HG03469 (cell line): ENCODE results near the gene PDHX.
"Not testable (repeated sequence)": the region's sequence is repeated elsewhere in the genome, so short reads cannot be mapped to it uniquely, and the experiment has no call there.

ENCODE experiments used
- ATAC-seq: cut with Tn5 transposase; IDR thresholded peaks from one replicate; pipeline ENCODE4 v1.9.1; 2021; ENCODE audit warnings: mild to moderate bottlenecking, moderate library complexity, moderate number of reproducible peaks; ENCODE audit not compliant: unreplicated experiment

Gene PDHX

DNA sequence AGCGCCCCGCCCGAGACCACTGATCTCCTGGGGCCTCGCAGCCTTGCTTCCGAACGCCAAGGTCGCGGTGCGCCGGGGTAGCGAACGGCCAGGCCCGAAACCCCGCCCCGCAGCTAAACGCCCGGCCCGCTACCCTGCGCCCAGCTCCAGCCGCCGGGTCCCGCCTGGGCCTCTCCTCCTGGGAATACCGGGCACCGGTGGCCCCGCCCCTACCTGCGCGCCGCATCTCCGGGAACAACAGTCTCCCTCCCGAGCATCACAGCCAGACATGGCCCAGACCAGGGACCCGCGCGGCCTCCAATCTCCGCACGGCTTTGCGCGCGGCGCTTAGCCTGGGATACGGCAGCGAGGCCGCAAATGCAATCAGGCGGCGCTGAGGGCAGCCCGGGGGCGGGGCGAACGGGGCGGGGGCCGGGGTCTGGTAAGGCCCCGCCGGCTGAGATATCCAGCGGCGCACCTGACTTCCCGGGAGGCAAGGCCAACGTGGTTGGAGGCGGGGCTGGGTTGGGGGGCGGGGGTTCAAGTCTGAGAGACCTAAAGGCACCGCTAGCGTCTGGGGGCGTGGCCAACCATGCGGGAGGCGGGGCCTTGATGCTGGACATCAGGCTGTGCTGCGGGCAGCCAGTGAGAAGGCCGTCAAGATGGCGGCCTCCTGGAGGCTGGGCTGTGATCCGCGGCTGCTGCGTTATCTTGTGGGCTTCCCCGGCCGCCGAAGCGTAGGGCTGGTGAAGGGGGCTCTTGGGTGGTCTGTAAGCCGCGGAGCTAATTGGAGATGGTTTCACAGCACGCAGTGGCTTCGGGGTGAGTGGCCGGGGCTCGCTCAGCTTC is at the start of gene PDHX, which contains the start of gene APIP:
Gene PDHX, plus strand, starts transcription at position 604 of the 828 bp plus-strand sequence. Its CDS starts 38 bp downstream, at position 642.
Gene APIP, minus strand, starts transcription at position 365 of the 828 bp plus-strand sequence. Its CDS starts 95 bp downstream, at position 270.
- peak; percentile 83 for ATAC-seq

DNA sequence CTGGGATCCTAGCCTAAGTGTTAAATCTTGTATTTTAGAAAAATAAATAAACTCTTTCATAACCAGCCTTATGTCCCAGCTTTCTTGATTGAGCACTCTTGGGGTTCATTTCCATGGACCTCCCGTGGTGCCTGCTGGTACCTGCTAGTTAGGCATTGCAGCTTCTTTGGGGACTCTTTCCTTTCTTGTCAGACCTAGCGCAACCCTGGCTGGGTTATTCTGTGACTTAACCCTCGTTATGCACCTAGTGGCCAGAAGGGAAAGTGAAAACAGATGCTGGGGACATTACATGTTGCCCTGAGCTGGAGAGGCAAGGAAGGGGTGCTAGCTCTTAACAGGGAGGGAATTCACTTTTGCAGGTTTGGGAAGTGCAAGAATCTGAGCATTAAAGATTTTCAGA is 47.0 kb upstream of the PDHX start:
- no peak for ATAC-seq

DNA sequence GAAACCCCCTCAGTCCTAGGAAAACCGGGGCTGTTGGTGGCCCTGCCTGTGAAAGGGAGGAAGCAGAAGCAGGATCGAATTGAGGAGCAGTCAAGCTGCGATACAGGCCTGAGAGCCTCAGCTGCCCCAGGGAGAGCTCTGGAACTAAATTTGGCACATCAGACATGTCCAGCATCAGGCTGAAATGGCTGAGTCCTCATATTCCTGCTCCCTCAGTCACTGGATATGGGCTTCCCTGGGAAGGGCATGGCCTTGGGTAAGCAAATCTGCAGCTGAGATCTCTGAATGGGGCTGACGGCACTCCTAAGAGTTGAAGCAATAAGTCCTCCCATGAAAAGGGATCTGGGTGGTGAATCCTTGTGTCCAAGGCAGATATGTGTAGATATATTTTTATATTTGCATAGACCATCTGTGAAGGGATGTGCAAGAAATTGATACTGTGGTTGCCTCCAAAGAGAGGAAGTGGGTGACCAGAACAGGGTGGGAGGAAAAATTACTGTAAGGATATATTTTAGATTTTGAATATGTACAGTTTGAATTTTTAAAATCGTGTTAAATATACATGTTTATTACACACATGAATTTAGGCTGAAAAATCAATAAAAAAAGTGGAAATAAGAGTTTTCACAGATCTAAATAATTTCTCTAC is 45.7 kb upstream of the PDHX start:
- no peak for ATAC-seq

DNA sequence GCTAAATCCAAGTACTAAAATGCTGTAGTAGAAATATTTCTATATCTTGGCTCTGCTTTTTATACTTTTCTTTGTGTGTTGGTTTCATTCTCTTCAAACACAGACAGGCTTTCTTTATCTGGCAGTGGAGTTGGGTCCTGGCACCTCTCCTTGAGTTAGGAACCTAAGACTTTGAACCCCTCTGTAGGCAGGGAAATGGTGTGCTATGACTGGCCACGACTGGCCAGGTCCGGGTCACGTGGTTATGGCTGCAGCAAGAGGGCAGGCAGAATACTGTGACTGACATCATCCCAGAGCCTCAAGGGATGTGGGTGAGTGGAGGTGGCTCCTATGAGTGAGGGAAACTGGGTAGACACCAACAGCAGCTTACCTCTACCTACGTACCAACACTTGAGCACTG is 42.2 kb upstream of the PDHX start:
- no peak for ATAC-seq

DNA sequence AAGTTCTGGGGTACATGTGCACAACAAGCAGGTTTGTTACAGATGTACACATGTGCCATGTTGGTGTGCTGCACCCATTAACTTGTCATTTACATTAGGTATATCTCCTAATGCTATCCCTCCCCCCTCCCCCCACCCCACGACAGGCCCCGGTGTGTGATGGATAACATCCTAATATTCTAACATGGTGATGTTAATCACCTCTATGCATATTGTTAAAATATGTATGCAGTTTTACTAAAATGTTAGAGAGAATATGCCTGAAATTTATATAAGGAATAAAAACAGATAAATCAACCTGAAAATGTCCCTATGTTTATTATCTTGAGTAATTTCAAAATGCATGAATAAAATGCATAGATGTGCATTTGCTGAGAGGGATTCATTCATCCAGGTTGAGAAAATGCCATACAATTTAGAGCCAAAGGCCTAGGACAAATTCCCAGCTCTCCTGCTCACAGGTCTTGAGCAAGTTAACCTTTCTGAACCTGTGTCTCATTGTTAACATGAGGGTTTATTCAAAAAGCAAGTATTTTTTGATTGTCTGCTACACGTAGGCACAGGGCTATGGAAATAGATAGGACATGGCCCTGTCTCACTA is 38.9 kb upstream of the PDHX start:
- ATAC-seq = no peak

DNA sequence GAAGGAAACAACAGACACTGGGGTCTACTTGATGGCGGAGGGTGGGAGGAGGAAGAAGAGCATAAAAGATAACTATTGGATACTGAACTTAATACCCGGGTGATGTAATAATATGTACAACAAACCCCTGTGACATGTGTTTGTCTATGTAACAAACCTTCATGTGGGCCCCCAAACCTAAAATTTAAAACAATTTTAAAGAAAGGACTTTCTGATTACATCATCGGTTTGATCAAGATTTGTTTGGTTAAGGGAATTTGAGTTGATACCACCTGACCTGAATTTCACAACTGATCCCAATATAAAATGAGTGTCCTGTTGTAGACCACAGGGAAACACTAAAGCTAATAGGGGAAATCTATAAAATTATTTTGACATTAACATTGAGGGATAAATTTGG is 34.5 kb upstream of the PDHX start:
- no peak for ATAC-seq

DNA sequence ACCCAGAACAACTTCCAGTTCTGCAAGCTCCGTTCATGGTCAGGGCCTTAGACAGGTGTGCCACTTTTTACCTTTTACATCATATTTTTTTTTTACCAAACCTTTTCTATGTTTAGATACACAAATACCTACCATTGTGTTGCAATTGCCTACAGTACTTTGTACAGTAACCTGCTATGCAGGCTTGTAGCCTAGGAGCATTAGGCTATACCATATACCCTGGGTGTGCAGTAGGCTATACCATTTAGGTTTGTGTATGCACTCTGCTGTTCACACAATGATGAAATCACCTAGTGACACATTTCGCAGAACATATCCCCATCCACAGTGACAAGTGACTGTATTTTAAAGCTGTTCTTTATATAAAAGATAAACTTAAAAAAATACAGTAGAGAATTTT is 29.8 kb upstream of the PDHX start:
- no peak for ATAC-seq

DNA sequence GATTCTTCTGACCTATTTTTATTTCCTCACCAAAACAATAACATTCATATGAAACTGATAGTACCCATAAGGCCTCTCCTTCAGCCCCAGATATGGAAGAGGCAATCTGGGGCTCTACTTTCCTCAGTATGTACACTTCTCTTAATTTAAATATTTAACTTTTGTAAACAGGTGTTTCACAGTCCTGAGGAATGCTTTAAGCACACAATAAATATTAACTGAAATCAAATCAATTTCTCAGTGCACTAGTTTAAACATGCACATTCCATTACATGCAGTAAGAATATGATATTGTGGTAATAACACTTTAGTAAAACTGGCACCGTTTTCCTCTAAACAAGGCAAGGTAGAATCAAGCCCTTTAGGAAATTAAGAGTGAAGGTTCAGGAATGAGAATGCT is 29.2 kb upstream of the PDHX start:
- ATAC-seq = no peak

DNA sequence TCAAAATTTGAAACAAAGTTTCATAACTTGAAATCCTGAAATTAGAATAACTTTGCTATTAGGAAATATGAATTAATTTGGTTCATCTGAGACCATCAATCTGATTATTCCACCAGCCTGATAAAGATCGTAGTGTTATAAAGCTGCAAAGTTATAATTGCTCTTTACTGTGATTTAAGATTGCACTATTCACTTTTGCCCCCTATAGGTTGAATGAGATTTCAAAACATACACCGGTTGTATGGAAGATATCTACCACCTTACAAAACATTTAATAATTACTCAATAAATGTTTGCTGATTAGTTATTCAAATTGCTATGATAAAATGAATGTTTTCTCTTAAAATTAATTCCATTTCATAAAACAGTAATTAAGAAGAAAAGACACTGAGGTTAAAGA is 26.3 kb upstream of the PDHX start:
- no peak for ATAC-seq

DNA sequence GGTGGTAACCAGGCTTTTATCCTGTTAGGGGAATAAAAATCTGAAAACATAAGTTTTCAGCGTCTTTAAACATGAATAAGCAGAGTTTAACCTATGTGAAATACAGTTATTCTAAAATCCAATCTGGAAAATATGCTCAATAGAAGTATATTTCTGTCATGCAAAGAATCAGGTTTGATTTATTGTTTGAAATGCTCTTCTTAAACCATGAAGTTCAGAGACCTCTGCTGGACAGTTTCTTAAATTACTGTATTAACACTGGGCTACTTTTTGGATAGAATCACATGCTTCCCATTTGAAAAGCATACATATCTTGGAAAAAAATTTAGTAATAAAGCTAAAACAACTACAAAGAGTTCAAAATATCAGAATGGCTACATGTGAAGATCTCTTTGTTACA is 25.6 kb upstream of the PDHX start:
- ATAC-seq = no peak

DNA sequence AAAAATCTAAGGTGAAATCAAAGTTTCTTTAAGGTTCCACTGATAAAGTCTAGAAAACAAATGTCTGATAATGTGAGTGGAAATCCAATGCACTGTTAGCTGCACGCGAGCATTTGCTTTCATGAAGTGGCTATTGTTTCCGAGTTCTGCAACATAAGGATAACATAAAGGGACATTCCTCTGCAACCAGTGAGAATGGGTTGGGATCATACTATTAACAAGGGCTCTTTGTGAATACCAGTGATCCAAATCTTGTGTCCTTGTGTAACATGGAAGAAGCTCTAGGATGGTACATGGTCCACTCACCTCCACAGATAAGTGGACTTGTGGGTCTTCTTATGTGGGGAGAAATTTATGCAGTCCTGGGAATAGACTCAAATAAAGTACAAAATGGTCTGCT is 24.8 kb upstream of the PDHX start:
- ATAC-seq = no peak

DNA sequence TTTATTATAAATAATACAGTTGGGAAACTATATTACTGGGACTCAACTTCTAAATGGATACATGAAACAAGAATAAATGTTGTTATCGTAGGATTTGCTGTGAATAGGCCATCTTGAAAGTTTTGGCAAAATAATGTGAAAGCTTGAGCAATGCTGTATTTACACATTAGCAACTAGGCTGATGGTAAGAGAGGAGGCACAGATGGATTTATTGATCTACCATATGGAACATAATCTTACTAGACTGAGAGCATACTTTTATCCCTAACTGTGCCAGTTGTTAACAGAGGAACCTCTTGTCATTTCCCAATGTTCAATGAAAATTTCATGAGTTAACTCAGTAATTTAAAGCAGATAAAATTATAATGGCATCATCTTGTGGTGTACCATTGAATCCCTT is 23.0 kb upstream of the PDHX start:
- no peak for ATAC-seq

DNA sequence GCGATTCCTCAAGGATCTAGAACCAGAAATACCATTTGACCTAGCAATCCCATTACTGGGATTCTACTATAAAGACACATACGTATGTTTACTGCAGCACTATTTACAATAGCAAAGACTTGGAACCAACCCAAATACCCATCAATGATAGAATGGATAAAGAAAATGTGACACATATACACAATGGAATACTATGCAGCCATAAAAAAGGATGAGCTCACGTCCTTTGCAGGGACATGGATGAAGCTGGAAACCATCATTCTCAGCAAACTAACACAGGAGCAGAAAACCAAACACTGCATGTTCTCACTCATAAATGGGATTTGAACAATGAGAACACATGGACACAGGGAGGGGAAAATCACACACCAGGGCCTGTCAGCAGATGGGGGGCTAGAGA is 20.2 kb upstream of the PDHX start:
- ATAC-seq = not testable (repeated sequence)

DNA sequence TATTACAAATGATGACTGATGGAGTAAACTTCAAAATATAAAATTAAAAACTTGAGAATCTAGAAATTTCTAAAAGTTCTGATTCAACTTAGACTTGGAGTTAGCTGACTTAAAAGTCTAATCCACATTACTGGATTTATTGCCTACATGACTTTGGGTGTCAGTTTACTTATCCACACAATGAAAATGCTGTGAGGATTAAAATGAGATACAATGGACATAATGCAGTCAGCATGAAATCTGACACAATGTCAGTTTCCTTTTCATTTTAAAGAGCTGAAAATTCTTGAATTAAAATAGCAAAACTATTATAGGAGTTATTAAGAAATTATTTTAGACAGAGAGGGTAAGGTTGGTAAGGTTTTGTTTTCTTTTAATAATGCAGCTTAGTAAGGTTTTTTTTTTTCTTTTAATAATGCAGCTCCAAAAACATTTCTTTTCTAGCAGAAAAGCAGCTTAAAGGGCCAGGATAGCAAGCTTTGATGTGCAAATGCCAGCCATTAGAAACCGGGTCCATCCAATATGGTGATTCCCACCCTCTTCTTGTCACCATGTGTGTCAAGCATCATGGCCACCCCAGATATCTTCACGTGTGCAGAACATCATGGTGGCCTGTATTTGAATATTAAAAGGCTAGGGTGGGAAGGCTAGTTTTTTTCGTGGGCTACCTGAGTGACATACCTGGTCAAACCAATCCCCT is 19.1 kb upstream of the PDHX start:
- no peak for ATAC-seq

DNA sequence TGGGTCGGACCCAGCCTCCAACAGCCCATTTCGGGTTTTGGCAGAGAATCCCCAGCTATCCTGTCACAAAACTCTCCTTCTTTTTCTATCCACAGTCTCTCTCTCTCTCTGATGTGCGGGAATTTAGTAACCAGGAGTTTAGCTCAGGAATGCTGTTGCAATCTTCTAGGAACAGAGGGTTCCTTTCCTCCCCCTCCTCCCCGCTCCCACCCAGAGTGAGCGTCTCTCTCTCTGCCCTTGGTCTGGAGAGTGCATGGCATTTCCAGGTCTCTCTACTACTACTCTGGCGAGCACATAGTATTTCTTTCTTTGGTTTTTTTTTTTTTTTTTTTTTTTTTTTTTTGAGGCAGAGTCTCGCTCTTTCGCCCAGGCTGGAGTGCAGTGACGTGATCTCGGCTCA is 17.9 kb upstream of the PDHX start:
- no peak for ATAC-seq

DNA sequence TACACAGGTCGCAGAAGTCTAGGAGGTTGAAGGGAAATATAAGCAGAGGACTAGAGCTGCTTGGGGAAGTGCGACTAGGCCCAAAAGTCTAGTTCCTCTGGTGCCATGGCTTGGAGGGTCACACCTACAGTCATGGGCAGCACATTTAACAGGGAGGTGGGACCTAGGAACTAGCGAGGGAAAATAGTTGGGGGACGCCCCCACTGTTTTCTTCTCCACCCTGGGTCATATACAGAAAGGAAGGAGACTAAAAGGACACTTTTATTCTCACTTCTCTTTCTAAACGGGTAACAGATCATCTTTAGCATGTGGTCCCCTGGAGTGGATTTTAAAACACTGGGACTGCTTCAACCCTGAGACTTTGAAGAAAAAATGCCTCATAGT is 16.8 kb upstream of the PDHX start:
- no peak for ATAC-seq

DNA sequence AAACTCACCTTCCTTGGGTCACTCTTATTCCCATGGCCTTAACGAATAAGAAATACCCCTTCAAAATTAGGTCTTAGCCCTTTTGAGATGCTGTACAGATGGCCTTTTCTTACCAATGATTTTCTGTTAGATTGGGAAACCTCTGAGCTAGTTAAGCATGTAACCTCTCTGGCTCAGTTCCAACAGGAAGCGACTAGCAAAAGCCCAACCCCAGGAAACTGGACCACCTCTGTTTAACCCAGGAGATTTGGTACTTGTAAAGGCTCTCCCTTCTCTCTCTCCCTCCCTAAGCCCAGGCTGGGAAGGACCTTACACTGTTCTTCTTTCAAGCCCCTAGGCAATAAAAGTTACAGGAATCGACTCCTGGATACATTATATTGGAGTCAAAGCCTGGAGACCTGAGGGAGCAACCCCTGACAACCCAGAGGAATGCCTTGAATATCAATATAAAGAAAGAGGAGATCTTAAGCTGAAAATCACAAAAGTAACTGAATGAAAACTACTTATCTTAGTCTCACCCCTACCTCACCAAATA is 11.9 kb upstream of the PDHX start:
- no peak for ATAC-seq

DNA sequence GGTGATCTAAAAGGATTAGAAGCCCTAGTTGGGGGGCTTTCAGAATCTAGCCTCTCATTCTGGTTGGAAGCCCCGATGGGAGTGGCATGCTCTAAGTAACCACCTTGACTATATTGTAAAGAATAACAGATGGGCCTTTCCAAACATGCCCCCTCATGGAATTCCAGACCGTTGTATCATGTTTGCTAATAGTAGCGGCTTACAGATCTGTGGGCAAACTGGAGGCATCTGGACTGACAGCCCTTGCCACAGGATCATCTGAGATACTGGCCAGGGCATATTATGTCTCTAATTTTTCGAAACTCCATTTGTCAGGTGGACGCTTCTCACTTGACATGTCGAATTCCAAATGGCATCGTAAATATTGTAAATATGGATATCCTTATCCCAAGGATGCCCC is 10.8 kb upstream of the PDHX start:
- ATAC-seq = no peak

DNA sequence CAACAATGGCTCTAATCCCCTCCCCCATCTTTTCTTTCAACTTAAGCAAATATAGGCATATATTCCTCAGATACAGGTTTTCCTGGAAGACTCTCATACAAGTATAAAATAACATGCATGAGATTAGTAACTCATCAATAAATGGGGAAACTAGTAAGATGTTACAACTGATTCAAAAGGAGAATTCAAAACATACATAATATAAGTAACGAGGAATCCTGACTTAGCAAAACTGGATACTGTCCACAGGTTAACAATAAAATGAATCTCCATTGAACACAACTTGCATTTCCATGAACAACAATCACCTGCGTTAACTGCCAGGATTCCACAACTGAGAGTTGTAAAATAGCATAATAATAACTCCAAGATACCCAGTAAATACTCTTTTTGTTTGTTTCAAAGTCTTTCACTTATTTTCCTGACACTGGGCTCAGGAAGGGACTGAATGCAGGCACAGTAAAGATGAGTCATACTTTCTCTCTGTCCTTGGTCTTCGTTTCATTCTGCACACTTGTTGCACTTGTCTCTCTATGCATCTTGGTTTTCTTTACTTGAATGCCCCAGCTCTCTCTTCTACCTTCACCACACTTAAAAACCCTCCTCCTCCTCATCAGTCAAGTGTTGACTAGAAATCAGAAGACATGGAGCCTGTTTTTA is 8.4 kb upstream of the PDHX start:
- ATAC-seq = no peak

DNA sequence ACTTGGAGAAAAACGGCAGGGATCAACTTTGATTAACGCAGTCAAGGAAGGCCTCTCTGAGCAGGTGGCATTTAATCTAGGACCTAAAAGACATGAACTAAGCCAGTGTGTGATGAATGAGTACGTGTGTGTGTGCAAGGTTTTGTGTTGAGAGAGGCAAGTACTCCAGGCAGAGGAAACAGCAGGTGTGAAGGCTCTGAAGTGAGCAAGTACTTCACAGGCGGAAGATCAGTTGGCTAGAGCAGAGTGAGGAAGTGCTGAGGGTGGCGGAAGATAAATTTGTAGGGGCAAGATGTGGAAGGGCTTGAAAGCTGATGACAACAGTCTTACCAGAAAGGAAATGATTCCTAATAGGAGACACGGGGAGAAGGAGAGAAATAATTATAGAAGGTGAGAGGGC is 7.0 kb upstream of the PDHX start:
- no peak for ATAC-seq

DNA sequence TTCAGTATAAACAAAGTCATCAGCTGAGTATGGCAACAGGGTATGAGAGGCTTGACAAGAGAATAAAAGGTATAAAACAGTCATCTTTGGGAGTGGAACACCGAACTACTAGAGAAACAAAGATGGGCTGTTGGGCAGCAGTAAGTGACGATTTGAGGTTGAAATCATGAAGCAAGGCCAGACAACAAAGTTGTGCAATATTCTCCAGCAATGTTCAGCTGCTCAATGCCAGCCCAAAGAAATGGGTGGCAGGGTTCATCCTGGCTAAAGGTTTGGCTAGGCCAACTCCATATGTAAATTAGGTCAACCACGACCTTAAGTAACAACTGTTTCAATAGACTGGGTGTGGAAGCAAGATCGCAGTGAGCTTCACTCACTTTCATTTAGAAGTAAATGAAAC is 6.5 kb upstream of the PDHX start:
- no peak for ATAC-seq
